ENCODE results near the gene PLCH1.

PLCH1 gene

DNA sequence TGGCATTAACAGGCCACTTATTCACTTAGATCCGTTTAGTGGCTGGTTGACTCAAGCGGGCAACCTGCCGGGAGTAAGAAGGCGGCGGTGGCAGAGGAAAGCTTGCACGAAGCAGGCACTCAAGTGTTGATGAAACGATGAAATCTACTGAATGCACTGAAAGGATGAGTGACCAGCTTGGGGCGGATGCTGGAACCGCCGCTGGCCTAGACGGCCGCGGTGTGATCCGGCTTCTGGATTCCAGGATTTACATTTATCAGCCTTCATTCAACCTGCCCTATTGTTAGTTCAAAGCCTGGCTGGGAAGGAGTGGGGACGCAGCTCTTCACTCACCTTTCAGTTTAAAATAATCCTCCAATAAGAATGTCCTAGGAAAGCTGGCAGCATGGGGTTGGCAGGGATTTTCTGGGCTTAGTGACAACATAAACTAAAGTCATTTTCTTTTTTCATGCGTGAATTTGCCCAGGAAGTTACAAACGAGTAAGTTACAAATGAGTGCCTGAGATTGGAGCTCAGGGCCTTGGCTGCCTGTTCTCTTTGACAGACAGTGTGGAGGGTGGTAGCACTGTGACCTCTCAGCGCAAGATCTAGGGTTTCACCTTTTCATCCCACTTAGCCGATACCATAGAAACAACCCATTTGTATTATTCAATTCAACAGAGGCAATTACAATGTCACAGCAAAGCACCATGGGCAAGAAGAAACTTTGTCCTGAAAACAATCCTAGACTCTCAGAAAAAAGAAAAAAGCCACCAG, 1.1 kb upstream of the PLCH1 start:
- Histone ChIP-seq H3K4me1 (ENCODE audit: insufficient read depth, low read length) (peaks cover 18% of the 10 kb centered on the region), H3K4me3 (ENCODE audit: low read depth in 1 of 2, low read length in 2 of 2) (no peak overlapping the region), H3K4me2 (ENCODE audit: insufficient read depth, low read length) (no peak overlapping the region), H2AFZ (ENCODE audit: low read depth, low read length) (no peak overlapping the region), H3K27ac (ENCODE audit: low read length) (no peak overlapping the region), H3K27me3 (ENCODE audit: insufficient read depth, low read length, poor library complexity) (peaks cover 27% of the 10 kb centered on the region), H3K79me2 (ENCODE audit: insufficient read depth, low read length) (no peaks in the 10 kb centered on the region), H3K9me3 (ENCODE audit: insufficient read depth, low read length, severe bottlenecking) (no peaks in the 10 kb centered on the region), H4K20me1 (ENCODE audit: insufficient read depth, low read length) (no peaks in the 10 kb centered on the region), H3K9ac (ENCODE audit: low read depth, low read length) (no peak overlapping the region), H3K36me3 (ENCODE audit: insufficient read depth, low read length) (no peaks in the 10 kb centered on the region)
- no peak for ATAC-seq (ENCODE audit: insufficient read depth, low read depth)
- DNase-seq = no peak
- TF ChIP-seq EZH2 (IDR thresholded peaks at IDR 0.05; ENCODE audit: borderline replicate concordance, low read depth, low read length, severe bottlenecking) = no peak
- TF ChIP-seq, protein P1, sequence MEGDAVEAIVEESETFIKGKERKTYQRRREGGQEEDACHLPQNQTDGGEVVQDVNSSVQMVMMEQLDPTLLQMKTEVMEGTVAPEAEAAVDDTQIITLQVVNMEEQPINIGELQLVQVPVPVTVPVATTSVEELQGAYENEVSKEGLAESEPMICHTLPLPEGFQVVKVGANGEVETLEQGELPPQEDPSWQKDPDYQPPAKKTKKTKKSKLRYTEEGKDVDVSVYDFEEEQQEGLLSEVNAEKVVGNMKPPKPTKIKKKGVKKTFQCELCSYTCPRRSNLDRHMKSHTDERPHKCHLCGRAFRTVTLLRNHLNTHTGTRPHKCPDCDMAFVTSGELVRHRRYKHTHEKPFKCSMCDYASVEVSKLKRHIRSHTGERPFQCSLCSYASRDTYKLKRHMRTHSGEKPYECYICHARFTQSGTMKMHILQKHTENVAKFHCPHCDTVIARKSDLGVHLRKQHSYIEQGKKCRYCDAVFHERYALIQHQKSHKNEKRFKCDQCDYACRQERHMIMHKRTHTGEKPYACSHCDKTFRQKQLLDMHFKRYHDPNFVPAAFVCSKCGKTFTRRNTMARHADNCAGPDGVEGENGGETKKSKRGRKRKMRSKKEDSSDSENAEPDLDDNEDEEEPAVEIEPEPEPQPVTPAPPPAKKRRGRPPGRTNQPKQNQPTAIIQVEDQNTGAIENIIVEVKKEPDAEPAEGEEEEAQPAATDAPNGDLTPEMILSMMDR (IDR thresholded peaks at IDR 0.05; ENCODE audit: borderline replicate concordance, extremely low read depth, low read length, poor library complexity, severe bottlenecking) = no peak

DNA sequence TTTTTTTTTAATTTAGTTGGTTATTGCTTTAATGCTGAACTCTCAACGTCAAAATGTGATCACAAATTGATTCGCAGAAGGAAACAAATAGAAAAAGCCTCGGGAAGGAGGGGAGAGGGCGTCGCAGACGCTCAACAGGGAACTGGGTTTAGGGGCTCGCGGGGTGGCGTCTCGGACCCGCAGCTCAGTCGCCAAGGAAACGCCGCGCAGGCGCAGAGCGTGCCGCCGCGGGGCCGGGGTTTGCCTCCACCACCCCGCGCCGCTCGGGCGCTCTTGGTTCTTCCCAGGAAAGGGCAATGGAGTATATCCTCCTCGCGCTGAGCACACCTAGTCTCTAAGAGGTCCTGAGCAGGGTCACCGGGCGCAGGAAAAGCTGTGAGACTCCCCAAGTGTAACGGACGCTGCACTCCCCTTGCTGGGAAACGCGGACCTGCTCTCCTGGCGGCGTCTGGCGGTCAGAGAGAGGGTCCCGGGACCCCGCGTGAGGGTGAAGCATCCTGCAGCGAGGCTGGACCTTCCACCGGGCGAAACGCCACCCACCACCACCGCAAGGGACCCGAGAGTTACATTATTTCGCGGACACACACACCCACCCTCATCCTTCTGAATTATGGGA, 753 bp downstream of the PLCH1 start:
- H3K27me3 ChIP-seq (ENCODE audit: insufficient read depth, low read length, poor library complexity) = peaks cover 27% of the 10 kb centered on the region
- DNase-seq (peak; percentile 69), ATAC-seq (ENCODE audit: insufficient read depth, low read depth) (peak; percentile 79)

DNA sequence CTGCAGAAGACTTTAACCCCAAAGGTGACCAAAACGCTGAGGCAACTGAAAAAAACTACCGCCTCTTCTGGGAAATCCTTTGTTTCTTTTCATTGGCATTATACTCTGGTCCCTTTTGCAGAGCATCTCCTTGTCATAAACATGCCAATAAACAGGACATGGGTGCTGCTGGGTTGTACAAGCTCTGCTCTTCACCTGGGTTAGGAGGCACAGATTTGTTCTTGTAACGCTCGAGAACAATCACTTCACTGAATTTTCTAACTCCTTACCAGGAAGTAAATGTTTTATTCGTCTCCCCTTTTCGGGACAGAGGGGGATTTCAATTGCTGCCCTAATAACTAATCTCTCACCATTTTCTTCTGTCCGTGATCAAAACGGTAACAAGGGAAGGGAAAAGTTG, 1.3 kb downstream of the PLCH1 start:
- Histone ChIP-seq H3K27me3 (ENCODE audit: insufficient read depth, low read length, poor library complexity) (peaks cover 27% of the 10 kb centered on the region), H3K79me2 (ENCODE audit: insufficient read depth, low read length) (no peaks in the 10 kb centered on the region), H3K9ac (ENCODE audit: low read depth, low read length) (peak overlapping the region; percentile 63), H3K36me3 (ENCODE audit: insufficient read depth, low read length) (no peaks in the 10 kb centered on the region), H3K4me2 (ENCODE audit: insufficient read depth, low read length) (peak overlapping the region; percentile 99), H4K20me1 (ENCODE audit: insufficient read depth, low read length) (no peaks in the 10 kb centered on the region), H3K4me3 (ENCODE audit: low read depth in 1 of 2, low read length in 2 of 2) (peak overlapping the region; percentile 48 to 78; a peak in 3 of 4 replicates), H3K27ac (ENCODE audit: low read length) (no peak overlapping the region), H3K9me3 (ENCODE audit: insufficient read depth, low read length, severe bottlenecking) (no peaks in the 10 kb centered on the region), H2AFZ (ENCODE audit: low read depth, low read length) (peak overlapping the region; percentile 96), H3K4me1 (ENCODE audit: insufficient read depth, low read length) (peaks cover 18% of the 10 kb centered on the region)
- DNase-seq = no peak
- ATAC-seq (ENCODE audit: insufficient read depth, low read depth) = no peak
- no peak for TF ChIP-seq EZH2 (IDR thresholded peaks at IDR 0.05; ENCODE audit: borderline replicate concordance, low read depth, low read length, severe bottlenecking)
- TF ChIP-seq, protein P1 (IDR thresholded peaks at IDR 0.05; ENCODE audit: borderline replicate concordance, extremely low read depth, low read length, poor library complexity, severe bottlenecking) = no peak

More for the DNA sequence above, 753 bp downstream of the PLCH1 start:
- Histone ChIP-seq H3K4me3 (ENCODE audit: low read depth in 1 of 2, low read length in 2 of 2) (peak overlapping the region; percentile 48 to 78; a peak in 3 of 4 replicates), H3K36me3 (ENCODE audit: insufficient read depth, low read length) (no peaks in the 10 kb centered on the region), H3K4me2 (ENCODE audit: insufficient read depth, low read length) (peak overlapping the region; percentile 99), H2AFZ (ENCODE audit: low read depth, low read length) (peak overlapping the region; percentile 96), H3K9ac (ENCODE audit: low read depth, low read length) (peak overlapping the region; percentile 63), H3K27ac (ENCODE audit: low read length) (peak overlapping the region; percentile 43; the same call in 1 of the 2 replicates), H3K4me1 (ENCODE audit: insufficient read depth, low read length) (peaks cover 18% of the 10 kb centered on the region), H4K20me1 (ENCODE audit: insufficient read depth, low read length) (no peaks in the 10 kb centered on the region), H3K9me3 (ENCODE audit: insufficient read depth, low read length, severe bottlenecking) (no peaks in the 10 kb centered on the region), H3K79me2 (ENCODE audit: insufficient read depth, low read length) (no peaks in the 10 kb centered on the region)
- TF ChIP-seq EZH2 (IDR thresholded peaks at IDR 0.05; ENCODE audit: borderline replicate concordance, low read depth, low read length, severe bottlenecking) = peak; percentile 69
- TF ChIP-seq, protein P1 (IDR thresholded peaks at IDR 0.05; ENCODE audit: borderline replicate concordance, extremely low read depth, low read length, poor library complexity, severe bottlenecking) = no peak

Measured in DND-41 (cell line).